Measurements from ENCODE around the gene PSMB8. TPM values are rescaled to one million over a fixed set of nuclear protein-coding genes. Genes with fewer than 3 reads are reported as not detected.
"Not testable (repeated sequence)": the region's sequence is repeated elsewhere in the genome, so short reads cannot be mapped to it uniquely, and the experiment has no call there.

The PSMB8 gene
- total RNA-seq, 4 donors from 2014 or later = 9.4 to 95.2 (median 72.6) TPM

DNA sequence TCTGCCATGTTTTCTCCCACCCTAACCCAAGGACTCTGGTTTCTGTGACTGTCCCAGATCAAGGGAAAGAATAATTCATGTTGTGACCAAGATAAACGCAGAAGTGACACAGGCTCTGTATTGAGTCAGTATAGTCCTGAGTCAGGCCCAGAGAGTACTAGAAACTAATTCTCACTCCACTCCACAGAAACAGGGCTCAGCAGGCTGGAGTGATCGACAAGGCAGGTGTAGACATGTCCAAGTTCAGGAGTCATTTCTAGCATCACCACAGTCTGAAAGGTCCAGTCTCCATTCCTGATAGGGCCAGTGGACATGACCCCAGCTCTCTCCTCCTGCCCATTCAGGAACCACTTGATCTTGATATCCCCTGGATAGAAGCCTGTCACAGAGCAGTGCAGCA, 29.7 kb downstream of the PSMB8 start:
- 89% methylated on average over 2 of the region's 2 CpGs; no CpG with 5 or more reads in 1 of the 2 donors for WGBS, 2 donors (ENCODE audit: low coverage in 1 of 2)
- intact Hi-C loops (cut with DNase I; ENCODE audit: low total_unique reads) = no loop called here
- H3K4me3 ChIP-seq = no peak overlapping the region
- no peaks in the 10 kb centered on the region for H3K27me3 ChIP-seq
- no peak for TF ChIP-seq POLR2A (IDR thresholded peaks at IDR 0.05)
- TF ChIP-seq, protein P1, sequence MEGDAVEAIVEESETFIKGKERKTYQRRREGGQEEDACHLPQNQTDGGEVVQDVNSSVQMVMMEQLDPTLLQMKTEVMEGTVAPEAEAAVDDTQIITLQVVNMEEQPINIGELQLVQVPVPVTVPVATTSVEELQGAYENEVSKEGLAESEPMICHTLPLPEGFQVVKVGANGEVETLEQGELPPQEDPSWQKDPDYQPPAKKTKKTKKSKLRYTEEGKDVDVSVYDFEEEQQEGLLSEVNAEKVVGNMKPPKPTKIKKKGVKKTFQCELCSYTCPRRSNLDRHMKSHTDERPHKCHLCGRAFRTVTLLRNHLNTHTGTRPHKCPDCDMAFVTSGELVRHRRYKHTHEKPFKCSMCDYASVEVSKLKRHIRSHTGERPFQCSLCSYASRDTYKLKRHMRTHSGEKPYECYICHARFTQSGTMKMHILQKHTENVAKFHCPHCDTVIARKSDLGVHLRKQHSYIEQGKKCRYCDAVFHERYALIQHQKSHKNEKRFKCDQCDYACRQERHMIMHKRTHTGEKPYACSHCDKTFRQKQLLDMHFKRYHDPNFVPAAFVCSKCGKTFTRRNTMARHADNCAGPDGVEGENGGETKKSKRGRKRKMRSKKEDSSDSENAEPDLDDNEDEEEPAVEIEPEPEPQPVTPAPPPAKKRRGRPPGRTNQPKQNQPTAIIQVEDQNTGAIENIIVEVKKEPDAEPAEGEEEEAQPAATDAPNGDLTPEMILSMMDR (IDR thresholded peaks at IDR 0.05) = no peak
- no peak for TF ChIP-seq POLR2AphosphoS5 (IDR thresholded peaks at IDR 0.05)
- no peak for TF ChIP-seq EP300 (IDR thresholded peaks at IDR 0.05; ENCODE audit: low read depth)
- in situ Hi-C loops (cut with MboI; ENCODE audit: low pct_ligation_motif_present in 1 of 4, low pct_unique_long_range_greater_than_20kb in 1 of 4, low sequenced_read_pairs in 3 of 4) = no loop called here
- no peaks in the 10 kb centered on the region for H3K36me3 ChIP-seq
- DNase-seq = no peak
- no peaks in the 10 kb centered on the region for H3K4me1 ChIP-seq
- H3K27ac ChIP-seq = no peak overlapping the region
- no peaks in the 10 kb centered on the region for H3K9me3 ChIP-seq

DNA sequence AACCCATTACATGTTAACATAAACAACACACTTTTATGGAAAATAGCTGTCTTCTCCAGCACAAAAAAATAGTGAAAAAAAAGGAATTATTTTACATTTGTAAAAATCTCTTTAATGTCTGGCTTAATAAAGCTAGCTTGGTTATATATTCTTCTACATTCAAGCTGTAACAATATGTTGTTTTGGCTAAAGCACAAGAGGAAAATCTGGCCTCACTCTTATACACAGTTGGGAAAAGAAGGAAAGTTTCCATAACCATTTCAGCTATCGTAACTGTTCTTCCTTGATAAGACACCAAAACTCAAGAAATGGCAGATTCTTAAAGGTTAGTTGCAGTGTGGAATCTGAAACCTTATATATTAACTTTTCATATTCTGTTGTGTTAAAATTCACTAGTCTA, 34.7 kb downstream of the PSMB8 start:
- Histone ChIP-seq H3K36me3 (no peaks in the 10 kb centered on the region), H3K4me3 (no peak overlapping the region), H3K4me1 (no peaks in the 10 kb centered on the region), H3K9me3 (no peaks in the 10 kb centered on the region), H3K27ac (no peak overlapping the region), H3K27me3 (peaks cover 19% of the 10 kb centered on the region)
- intact Hi-C loops (cut with DNase I; ENCODE audit: low total_unique reads) (no loop called here), in situ Hi-C loops (cut with MboI; ENCODE audit: low pct_ligation_motif_present in 1 of 4, low pct_unique_long_range_greater_than_20kb in 1 of 4, low sequenced_read_pairs in 3 of 4) (no loop called here)
- WGBS, 2 donors (ENCODE audit: low coverage in 1 of 2) = 13 to 42% methylated on average over 1 of the region's 1 CpG
- DNase-seq = no peak
- no peak for TF ChIP-seq EP300 (IDR thresholded peaks at IDR 0.05; ENCODE audit: low read depth)
- TF ChIP-seq POLR2AphosphoS5 (IDR thresholded peaks at IDR 0.05) = no peak

DNA sequence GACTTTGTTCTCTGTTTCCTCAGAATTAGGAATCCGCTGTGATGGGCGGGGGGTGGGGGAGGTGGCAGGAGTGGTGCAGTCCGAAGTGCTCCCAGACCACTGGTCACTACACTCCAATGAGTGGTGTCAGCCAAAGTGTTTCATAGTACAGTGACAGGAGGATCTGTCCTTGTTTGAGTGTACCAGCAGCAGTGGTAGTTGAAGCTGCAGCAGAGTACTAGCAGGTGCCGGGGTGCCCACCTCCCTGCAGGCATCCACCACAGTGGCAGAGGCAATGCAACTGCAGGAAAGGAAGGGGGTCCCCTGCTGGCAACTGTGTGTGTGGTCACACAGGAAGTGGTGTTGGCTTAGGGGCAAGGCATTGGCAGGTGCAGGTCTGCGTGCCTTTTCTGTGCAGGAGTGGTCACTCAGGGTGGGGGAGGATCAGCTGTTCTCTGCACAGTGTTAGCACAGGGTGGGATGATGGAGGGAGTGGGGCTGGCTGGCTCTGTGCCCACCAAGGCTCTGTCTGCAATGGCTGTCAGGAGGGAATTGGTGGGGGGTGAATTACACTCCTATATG, 36.7 kb downstream of the PSMB8 start:
- no peak for DNase-seq
- in situ Hi-C loops (cut with MboI; ENCODE audit: low pct_ligation_motif_present in 1 of 4, low pct_unique_long_range_greater_than_20kb in 1 of 4, low sequenced_read_pairs in 3 of 4) = no loop called here
- 87% methylated on average over 5 of the region's 5 CpGs; no CpG with 5 or more reads in 1 of the 2 donors for WGBS, 2 donors (ENCODE audit: low coverage in 1 of 2)
- H3K9me3 ChIP-seq = no peaks in the 10 kb centered on the region
- H3K36me3 ChIP-seq = no peaks in the 10 kb centered on the region
- TF ChIP-seq POLR2AphosphoS5 (IDR thresholded peaks at IDR 0.05) (no peak), EP300 (IDR thresholded peaks at IDR 0.05; ENCODE audit: low read depth) (no peak), POLR2A (IDR thresholded peaks at IDR 0.05) (no peak)
- TF ChIP-seq, protein P1 (IDR thresholded peaks at IDR 0.05) = no peak
- no peaks in the 10 kb centered on the region for H3K4me1 ChIP-seq
- no peak overlapping the region for H3K4me3 ChIP-seq
- intact Hi-C loops (cut with DNase I; ENCODE audit: low total_unique reads) = no loop called here
- no peak overlapping the region for H3K27ac ChIP-seq
- peaks cover 36% of the 10 kb centered on the region for H3K27me3 ChIP-seq

DNA sequence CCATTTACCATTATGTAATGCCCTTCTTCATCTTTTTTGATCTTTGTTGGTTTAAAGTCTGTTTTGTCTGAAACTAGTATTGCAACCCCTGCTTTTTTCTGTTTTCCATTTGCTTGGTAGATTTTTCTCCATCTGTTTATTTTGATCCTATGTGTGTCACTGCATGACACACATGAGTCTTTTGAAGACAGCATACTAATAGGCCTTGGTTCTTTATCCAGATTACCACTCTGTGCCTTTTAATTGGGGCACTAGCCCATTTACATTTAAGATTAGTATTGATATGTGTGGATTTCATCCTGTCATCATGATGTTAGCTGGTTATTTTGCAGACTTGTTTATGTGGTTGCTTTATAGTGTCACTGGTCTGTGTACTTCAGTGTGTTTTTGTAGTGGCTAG, 38.4 kb downstream of the PSMB8 start:
- H3K36me3 ChIP-seq; DNase-seq; H3K4me3 ChIP-seq; H3K4me1 ChIP-seq; H3K9me3 ChIP-seq; in situ Hi-C loops (cut with MboI; ENCODE audit: low pct_ligation_motif_present in 1 of 4, low pct_unique_long_range_greater_than_20kb in 1 of 4, low sequenced_read_pairs in 3 of 4); intact Hi-C loops (cut with DNase I; ENCODE audit: low total_unique reads); H3K27ac ChIP-seq: not testable (repeated sequence)
- peaks cover 52% of the 10 kb centered on the region for H3K27me3 ChIP-seq

DNA sequence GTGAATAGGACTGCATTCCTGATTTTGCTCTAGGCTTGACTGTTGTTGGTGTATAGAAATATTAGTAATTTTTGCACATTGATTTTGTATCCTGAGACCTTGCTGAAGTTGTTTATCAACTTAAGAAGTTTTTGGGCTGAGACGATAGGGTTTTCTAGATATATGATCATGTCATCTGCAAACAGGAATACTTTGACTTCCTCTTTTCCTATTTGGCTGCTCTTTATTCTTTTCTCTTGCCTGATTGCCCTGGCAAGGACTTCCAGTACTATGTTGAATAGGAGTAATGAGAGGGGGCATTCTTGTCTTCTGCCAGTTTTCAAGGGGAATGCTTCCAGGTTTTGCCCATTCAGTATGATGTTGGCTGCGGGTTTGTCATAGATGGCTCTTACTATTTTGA, 40.4 kb downstream of the PSMB8 start:
- H3K4me1 ChIP-seq = no peaks in the 10 kb centered on the region
- peaks cover 0 to 4% of the 10 kb centered on the region in 2 donors for H3K9me3 ChIP-seq
- 67 to 80% methylated on average over 2 of the region's 2 CpGs for WGBS, 2 donors (ENCODE audit: low coverage in 1 of 2)
- TF ChIP-seq, protein P1 (IDR thresholded peaks at IDR 0.05) = no peak
- TF ChIP-seq EP300 (IDR thresholded peaks at IDR 0.05; ENCODE audit: low read depth) (no peak), POLR2A (IDR thresholded peaks at IDR 0.05) (no peak), POLR2AphosphoS5 (IDR thresholded peaks at IDR 0.05) (no peak)
- peaks cover 70% of the 10 kb centered on the region for H3K27me3 ChIP-seq
- no peak overlapping the region for H3K27ac ChIP-seq
- in situ Hi-C loops (cut with MboI; ENCODE audit: low pct_ligation_motif_present in 1 of 4, low pct_unique_long_range_greater_than_20kb in 1 of 4, low sequenced_read_pairs in 3 of 4) (no loop called here), intact Hi-C loops (cut with DNase I; ENCODE audit: low total_unique reads) (no loop called here)
- no peaks in the 10 kb centered on the region for H3K36me3 ChIP-seq
- no peak overlapping the region for H3K4me3 ChIP-seq
- DNase-seq = no peak
